GM19395 (cell line): ENCODE results near the gene CEP131.

ENCODE experiments used
- ATAC-seq: cut with Tn5 transposase; IDR thresholded peaks from one replicate; pipeline ENCODE4 v1.9.1; 2021; ENCODE audit warnings: mild to moderate bottlenecking, moderate library complexity; ENCODE audit not compliant: unreplicated experiment

Gene CEP131

GRCh38 chr17:81203136-81203535, 19.6 kb downstream of the CEP131 start:
- no peak for ATAC-seq

- ATAC-seq, result no peak
Measured at GRCh38 chr17:81202318-81202717, 20.4 kb downstream of the CEP131 start.

GRCh38 chr17:81200695-81201580, 21.8 kb downstream of the CEP131 start:
- no peak for ATAC-seq

DNA sequence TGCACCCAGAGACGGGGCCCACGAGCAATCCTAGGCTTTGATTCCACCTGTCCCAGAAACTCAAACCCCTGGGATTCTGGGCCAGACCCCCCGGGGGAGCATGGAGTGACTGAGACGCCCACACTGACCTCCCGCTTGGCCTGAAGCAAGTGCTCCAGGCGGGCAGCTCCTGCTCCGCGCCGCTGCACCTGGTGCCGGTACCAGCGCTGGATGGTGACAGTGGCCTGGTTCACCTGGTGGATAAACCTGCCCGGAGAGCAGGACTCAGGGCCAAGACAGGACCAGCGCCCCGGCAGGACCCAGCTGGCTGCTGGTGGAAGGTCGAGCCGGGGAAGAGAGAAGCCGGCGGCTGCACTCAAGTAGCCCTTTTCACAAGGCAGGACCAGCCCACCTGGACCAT, 22.6 kb downstream of the CEP131 start:
- ATAC-seq, result no peak

DNA sequence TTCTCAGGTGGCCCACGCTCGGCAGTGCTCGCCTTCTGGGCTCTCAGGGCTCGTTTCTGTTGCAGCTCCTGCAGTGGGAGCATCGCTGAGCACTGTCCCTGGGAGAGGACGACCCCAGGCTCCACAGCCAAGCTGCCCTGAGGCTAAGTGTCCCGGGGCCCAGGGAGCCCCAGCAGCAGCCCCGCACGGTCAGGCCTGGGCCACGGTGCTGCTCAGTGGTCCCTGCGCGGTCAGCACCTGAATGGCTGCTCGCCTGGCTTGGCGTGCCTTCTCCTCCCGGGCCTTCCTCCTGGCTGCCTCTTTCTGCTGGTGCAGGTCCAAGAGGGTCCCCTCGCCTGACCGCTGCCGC, 23.3 kb downstream of the CEP131 start:
- no peak for ATAC-seq

DNA sequence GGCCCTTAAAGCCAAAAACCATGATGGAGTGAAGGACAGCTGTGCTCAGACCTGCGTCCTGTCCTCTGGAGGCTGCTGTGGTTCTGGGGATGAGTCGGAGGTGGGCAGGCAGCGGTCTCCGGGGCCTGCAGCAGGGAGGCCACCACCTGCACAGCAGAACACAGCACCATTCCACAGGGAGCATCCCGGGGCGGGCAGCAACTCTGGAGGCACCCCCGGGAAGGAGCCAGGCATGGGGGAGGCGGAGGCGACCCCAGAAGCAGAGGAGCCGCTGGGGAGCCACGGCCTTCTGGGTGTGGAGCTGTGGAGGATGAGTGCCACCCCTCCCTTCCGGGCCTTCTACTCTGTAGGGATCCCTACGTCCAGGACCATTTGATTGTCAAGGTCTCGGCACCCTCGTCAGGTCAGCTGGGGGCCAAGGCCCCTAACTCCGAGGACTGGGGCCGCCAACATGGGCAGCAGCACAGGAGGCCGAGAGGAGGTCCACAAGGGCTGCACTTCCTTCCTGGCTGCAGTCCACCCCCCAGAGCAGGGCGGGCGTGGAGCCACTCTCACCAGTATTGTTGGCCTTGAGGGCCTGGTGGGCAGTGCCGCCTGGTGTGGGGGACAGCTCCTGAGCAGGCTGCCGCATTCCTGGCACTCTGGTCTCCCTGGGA, 23.8 kb downstream of the CEP131 start:
- ATAC-seq, result no peak

DNA sequence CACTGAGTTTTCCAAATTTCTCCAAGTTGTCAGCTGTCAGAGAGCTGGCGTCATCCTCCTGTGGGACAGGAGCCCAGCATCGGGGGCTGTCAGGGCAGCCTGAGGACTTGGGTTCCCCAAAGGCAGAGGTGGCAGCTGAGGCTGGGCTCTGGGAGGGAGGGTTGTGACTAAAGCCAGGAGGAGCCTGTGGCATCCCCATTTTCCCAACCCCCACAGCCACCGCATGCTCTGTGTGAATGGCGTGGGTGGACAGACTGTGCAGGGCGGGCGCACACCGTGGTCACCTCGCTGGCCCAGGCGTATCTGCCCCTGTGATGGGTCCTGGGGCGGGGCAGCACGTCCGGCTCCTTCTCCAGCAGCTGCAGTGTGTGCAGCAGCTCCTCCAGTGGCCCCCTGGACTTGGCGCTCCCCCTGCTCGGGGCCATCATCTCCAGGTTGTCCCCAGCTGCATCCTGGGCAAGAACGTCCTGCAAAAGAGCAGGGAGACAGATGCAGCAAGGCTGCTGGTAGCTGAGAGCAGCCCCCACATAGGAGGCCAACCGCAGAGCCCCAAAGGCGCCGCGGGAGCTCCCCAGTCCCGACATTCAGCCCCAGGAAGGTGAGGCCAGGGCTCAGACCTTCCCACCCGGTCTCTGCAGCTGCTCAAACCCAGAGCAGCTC, 24.8 kb downstream of the CEP131 start:
- no peak for ATAC-seq

GRCh38 chr17:81197409-81197795, 25.4 kb downstream of the CEP131 start:
- ATAC-seq, result no peak

GRCh38 chr17:81196505-81197408, 26.0 kb downstream of the CEP131 start:
- ATAC-seq, result no peak

GRCh38 chr17:81195941-81196495, 26.7 kb downstream of the CEP131 start:
- no peak for ATAC-seq

DNA sequence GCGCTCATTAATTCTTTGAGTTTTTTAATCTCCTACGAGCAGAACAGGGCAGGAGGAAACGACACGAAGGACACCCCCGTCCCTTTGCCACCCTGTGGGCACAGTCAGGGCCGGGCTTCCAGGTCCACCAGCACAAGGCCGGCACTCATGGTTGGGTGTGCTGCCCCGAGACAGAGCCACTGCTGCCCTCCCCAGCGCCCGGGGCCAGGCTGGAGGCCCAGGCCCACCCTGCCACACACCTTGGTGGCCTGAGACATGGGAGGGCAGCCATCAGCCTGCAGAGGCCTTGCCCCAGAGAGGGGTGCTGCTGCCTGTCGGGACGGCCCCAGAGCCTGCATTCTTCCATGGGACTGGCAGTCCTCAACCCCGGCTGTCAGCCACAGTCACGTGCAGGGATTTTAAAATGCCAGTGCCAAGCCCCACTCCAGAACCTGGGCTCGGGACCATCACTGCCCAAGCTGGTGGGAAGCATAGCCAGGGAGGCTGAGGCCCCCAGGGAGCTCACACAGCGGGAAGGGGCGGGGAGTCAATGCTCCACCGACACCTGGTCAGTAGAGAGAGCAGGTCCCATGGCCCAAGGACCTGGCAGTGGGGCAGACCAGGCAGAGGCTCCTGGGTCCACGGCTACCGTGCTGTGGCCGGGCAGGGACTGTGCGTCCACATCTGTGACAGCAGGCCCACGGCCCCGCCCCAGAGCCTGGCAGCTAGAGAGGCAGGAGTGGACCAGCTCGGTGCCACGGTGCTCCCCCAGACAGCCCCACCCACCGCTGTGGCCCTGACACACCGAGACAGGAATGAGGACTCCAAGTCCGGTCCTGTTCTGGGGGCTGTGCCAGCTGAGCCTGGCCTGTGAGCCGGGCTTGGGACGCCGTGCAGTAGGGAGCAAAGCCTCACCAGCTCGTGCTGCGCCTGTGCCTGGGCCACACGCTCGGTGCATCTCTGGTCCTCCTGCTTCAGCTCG, 27.5 kb downstream of the CEP131 start:
- no peak for ATAC-seq

- ATAC-seq, result no peak
Measured at GRCh38 chr17:81194225-81194760, 28.5 kb downstream of the CEP131 start.

- ATAC-seq, result no peak
Measured at GRCh38 chr17:81193470-81194224, 29.1 kb downstream of the CEP131 start.

GRCh38 chr17:81193051-81193410, 29.7 kb downstream of the CEP131 start:
- ATAC-seq, result no peak

DNA sequence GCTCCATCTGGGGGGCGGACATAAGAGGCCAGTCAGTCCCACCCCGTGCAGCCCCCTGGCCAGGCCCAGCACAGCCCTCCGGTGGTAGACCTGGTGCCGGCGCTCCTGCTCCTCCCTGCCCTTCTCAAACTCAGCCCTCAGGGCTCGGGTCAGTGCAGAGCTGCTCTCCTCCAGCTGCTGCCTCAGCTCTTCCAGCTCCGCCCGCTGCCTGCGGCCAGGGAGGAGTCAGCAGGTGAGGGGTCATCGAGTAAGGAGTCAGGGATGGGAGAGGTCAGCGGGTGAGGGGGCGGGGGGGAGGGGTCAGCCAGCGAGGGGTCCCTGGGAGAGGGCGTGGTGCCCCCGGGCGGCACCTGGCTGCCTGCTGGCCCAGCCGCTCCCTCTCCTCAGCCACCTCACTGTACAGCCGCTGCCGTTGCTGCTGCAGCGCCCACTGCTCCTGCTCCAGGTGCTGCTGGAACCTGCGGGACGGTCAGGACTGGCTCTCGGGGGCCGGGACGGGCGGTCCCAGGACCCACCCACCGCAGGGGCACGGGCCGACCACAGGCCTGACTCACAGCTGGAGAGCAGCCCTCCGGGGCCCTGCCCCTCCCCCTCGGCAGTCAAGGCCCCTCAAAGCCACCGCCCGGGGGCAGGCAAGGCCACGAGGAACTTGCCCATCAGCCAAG, 30.2 kb downstream of the CEP131 start:
- no peak for ATAC-seq

- ATAC-seq, result no peak
Measured at GRCh38 chr17:81191646-81192045, 31.1 kb downstream of the CEP131 start.

DNA sequence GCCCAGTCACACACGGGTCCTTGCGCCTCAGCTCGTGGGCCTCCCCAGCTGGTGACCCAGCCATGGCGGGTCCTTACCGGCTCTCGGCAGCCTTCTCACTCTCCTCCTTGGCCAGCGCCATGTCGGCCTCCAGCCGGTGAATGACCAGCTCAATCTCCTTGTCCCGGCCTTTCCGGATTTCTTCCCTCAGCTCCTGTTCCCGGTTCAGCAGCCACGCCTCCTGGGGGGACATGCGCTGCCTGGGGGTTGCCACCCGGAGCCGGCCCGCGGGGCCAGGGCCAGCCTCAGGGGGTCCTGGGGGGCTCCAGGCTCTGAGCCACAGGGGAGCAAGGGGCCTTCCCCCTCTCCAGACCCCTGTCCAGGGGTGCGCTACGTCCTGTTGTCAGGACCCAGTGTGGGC, 31.6 kb downstream of the CEP131 start:
- ATAC-seq, result no peak

GRCh38 chr17:81190591-81190990, 32.2 kb downstream of the CEP131 start:
- no peak for ATAC-seq
